H9 (cell line): ENCODE data around the gene INSYN2B. TPM values are rescaled to one million over a fixed set of nuclear protein-coding genes. Genes with fewer than 3 reads are reported as not detected.

Experiments
- DNase-seq: peaks from one replicate; pipeline ENCODE4 v3.0.0-alpha.2; 2017
- H2AFZ ChIP-seq: one replicate; pipeline ENCODE4 v1.6.1; 2013; ENCODE audit warnings: mild to moderate bottlenecking, low read length, control low read depth, moderate library complexity
- H2AK5ac ChIP-seq: 2 replicates; pipeline ENCODE4 v1.6.1; 2013; ENCODE audit warnings: low read length, control low read depth, mixed read lengths; ENCODE audit not compliant: insufficient read length
- H2BK120ac ChIP-seq: one replicate; pipeline ENCODE4 v1.6.1; 2013; ENCODE audit warnings: low read depth, mild to moderate bottlenecking, low read length, control low read depth, inconsistent platforms; ENCODE audit not compliant: poor library complexity, severe bottlenecking
- H2BK12ac ChIP-seq: 2 replicates; pipeline ENCODE4 v1.6.1; 2013; ENCODE audit warnings: low read length, control low read depth, mixed read lengths, low read depth; ENCODE audit not compliant: insufficient read length
- H2BK15ac ChIP-seq: 2 replicates; pipeline ENCODE4 v1.6.1; 2013; ENCODE audit warnings: low read depth, low read length, control low read depth
- H2BK20ac ChIP-seq: one replicate; pipeline ENCODE4 v1.6.1; 2013; ENCODE audit warnings: low read depth, mild to moderate bottlenecking, low read length, control low read depth, inconsistent platforms; ENCODE audit not compliant: poor library complexity, severe bottlenecking
- H2BK5ac ChIP-seq: 2 replicates; pipeline ENCODE4 v1.6.1; 2013; ENCODE audit warnings: low read length, control low read depth, mixed read lengths; ENCODE audit not compliant: insufficient read length
- H3K14ac ChIP-seq: 2 replicates; pipeline ENCODE4 v1.6.1; 2013; ENCODE audit warnings: low read length, control low read depth; ENCODE audit not compliant: insufficient read depth
- H3K18ac ChIP-seq: 2 replicates; pipeline ENCODE4 v1.6.1; 2013; ENCODE audit warnings: low read depth, mild to moderate bottlenecking, mixed read lengths, low read length, control low read depth; ENCODE audit not compliant: insufficient read length
- H3K23ac ChIP-seq: 2 replicates; pipeline ENCODE4 v1.6.1; 2013; ENCODE audit warnings: low read length, control low read depth, mixed read lengths, low read depth; ENCODE audit not compliant: insufficient read length
- H3K23me2 ChIP-seq: 2 replicates; pipeline ENCODE4 v1.6.1; 2013; ENCODE audit warnings: low read depth, mild to moderate bottlenecking, mixed read lengths, low read length, control low read depth; ENCODE audit not compliant: insufficient read length, poor library complexity, severe bottlenecking
- H3K27ac ChIP-seq: 2 replicates; pipeline ENCODE4 v1.5.1; 2013; ENCODE audit warnings: low read length, control low read depth, mixed read lengths, low read depth; ENCODE audit not compliant: insufficient read length
- H3K27me3 ChIP-seq: 2 replicates; pipeline ENCODE4 v1.6.1; 2013; ENCODE audit warnings: low read length, control low read depth, inconsistent platforms; ENCODE audit not compliant: insufficient read depth
- H3K4ac ChIP-seq: 2 replicates; pipeline ENCODE4 v1.6.1; 2013; ENCODE audit warnings: low read depth, mild to moderate bottlenecking, control low read depth, inconsistent platforms, low read length, moderate library complexity
- H3K4me1 ChIP-seq: 2 replicates; pipeline ENCODE4 v1.6.1; 2013; ENCODE audit warnings: low read length, control low read depth, inconsistent platforms; ENCODE audit not compliant: insufficient read depth
- H3K4me2 ChIP-seq: 2 replicates; pipeline ENCODE4 v1.6.1; 2013; ENCODE audit warnings: low read length, control low read depth, mixed read lengths; ENCODE audit not compliant: insufficient read length, insufficient read depth
- H3K56ac ChIP-seq: 2 replicates; pipeline ENCODE4 v1.6.1; 2013; ENCODE audit warnings: low read depth, mild to moderate bottlenecking, mixed read lengths, low read length, control low read depth; ENCODE audit not compliant: insufficient read length
- H3K79me1 ChIP-seq: 2 replicates; pipeline ENCODE4 v1.6.1; 2013; ENCODE audit warnings: low read depth, mild to moderate bottlenecking, moderate library complexity, low read length, control low read depth, inconsistent platforms; ENCODE audit not compliant: insufficient read depth, poor library complexity, severe bottlenecking
- H3K79me2 ChIP-seq: 2 replicates; pipeline ENCODE4 v1.6.1; 2013; ENCODE audit warnings: low read length, control low read depth, inconsistent platforms; ENCODE audit not compliant: insufficient read depth
- H3K9ac ChIP-seq: 2 replicates; pipeline ENCODE4 v1.6.1; 2013; ENCODE audit warnings: low read length, control low read depth, mixed read lengths; ENCODE audit not compliant: insufficient read length; ENCODE audit errors: extremely low read depth
- H3K9me3 ChIP-seq: one replicate; pipeline ENCODE4 v1.6.1; 2013; ENCODE audit warnings: low read depth, low read length, inconsistent platforms; ENCODE audit not compliant: control insufficient read depth
- H3T11ph ChIP-seq: one replicate; pipeline ENCODE4 v1.6.1; 2013; ENCODE audit warnings: mild to moderate bottlenecking, low read length, control low read depth, inconsistent platforms
- H4K20me1 ChIP-seq: one replicate; pipeline ENCODE4 v1.6.1; 2013; ENCODE audit not compliant: control insufficient read depth, insufficient read length, insufficient read depth
- H4K5ac ChIP-seq: 2 replicates; pipeline ENCODE4 v1.6.1; 2013; ENCODE audit warnings: low read depth, mild to moderate bottlenecking, mixed read lengths, low read length, control low read depth; ENCODE audit not compliant: insufficient read length
- H4K8ac ChIP-seq: replicated peaks from 2 replicates; pipeline ENCODE4 v1.6.1; 2013; ENCODE audit warnings: low read length, control low read depth, mixed read lengths, low read depth; ENCODE audit not compliant: insufficient read length
- H4K91ac ChIP-seq: 2 replicates; pipeline ENCODE4 v1.6.1; 2013; ENCODE audit warnings: low read depth, mild to moderate bottlenecking, moderate library complexity, mixed read lengths, low read length, control low read depth; ENCODE audit not compliant: insufficient read length
- H3K27ac Mint-ChIP-seq, 3 experiments: 2 replicates in 2 of 3; 3 replicates in 1 of 3; pipeline ENCODE4 v1.8.0; 2020 to 2021; ENCODE audit warnings: mixed read lengths in 3 of 3, mild to moderate bottlenecking in 1 of 3, moderate library complexity in 1 of 3
- H3K27me3 Mint-ChIP-seq: 2 replicates; pipeline ENCODE4 v1.8.0; 2021; ENCODE audit warnings: low read depth, mild to moderate bottlenecking, moderate library complexity, mixed read lengths
- H3K36me3 Mint-ChIP-seq, 3 experiments: 2 replicates in 2 of 3; 3 replicates in 1 of 3; pipeline ENCODE4 v1.8.0; 2020 to 2021; ENCODE audit warnings: low read depth in 3 of 3, mixed read lengths in 3 of 3; ENCODE audit not compliant: insufficient read depth in 1 of 3
- H3K4me1 Mint-ChIP-seq, 2 experiments: 2 replicates each; pipeline ENCODE4 v1.8.0; 2020; ENCODE audit warnings: mixed read lengths in 2 of 2
- H3K4me3 Mint-ChIP-seq, 2 experiments: 2 replicates in 1 of 2; 3 replicates in 1 of 2; pipeline ENCODE4 v1.8.0; 2020 to 2021; ENCODE audit warnings: mild to moderate bottlenecking in 2 of 2, mixed read lengths in 2 of 2, moderate library complexity in 1 of 2
- H3K9me3 Mint-ChIP-seq, 2 experiments: 2 replicates in 1 of 2; 3 replicates in 1 of 2; pipeline ENCODE4 v1.8.0; 2020; ENCODE audit warnings: mild to moderate bottlenecking in 2 of 2, mixed read lengths in 2 of 2, moderate library complexity in 1 of 2
- WGBS: extraction: QIAGEN DNeasy Blood & Tissue Kit; methylation state at CpG from one replicate; pipeline ENCODE4 v1.1.7; 2013; ENCODE audit warnings: missing lambda C conversion rate, low lambda C conversion rate, mixed read lengths; ENCODE audit not compliant: insufficient read length; ENCODE audit errors: extremely low coverage; 5-methylcytosine and 5-hydroxymethylcytosine counted together
- total RNA-seq: library from RNA; stranded (reverse); gene quantifications from 2 replicates; pipeline ENCODE4 v1.2.1, GENCODE V29; 2021
- TF ChIP-seq, protein P1 (sequence below): fragments of 200-600 bp; sonication (generic); conservative IDR thresholded peaks from 3 replicates; pipeline ENCODE4 v1.8.0; 2021; ENCODE audit warnings: antibody characterized with exemption, mild to moderate bottlenecking

INSYN2B gene
- total RNA-seq, 1 experiment from 2014 or later = not detected

GRCh38 chr5:169945831-169946261 lies 34.4 kb downstream of the INSYN2B start:
- Histone ChIP-seq H3K4me2 (no peak overlapping the region), H3K27ac (no peak overlapping the region), H3K4ac (no peak overlapping the region), H3K9ac (no peak overlapping the region), H2AFZ (no peak overlapping the region), H3K79me1 (no peaks in the 10 kb centered on the region), H3K4me1 (peaks cover 4% of the 10 kb centered on the region; the same call in 1 of the 2 replicates), H3K79me2 (no peaks in the 10 kb centered on the region), H2AK5ac (no peak overlapping the region), H2BK120ac (no peak overlapping the region), H4K20me1 (no peaks in the 10 kb centered on the region), H3K14ac (peak overlapping the region; percentile 37; the same call in 1 of the 2 replicates), H2BK15ac (no peak overlapping the region), H3K27me3 (no peaks in the 10 kb centered on the region), H2BK12ac (no peak overlapping the region), H3K9me3 (no peaks in the 10 kb centered on the region), H3K23ac (no peak overlapping the region), H3T11ph (no peak overlapping the region), H2BK20ac (no peak overlapping the region), H4K5ac (no peak overlapping the region), H4K91ac (no peak overlapping the region), H3K56ac (no peak overlapping the region), H3K18ac (no peak overlapping the region), H3K23me2 (no peaks in the 10 kb centered on the region), H4K8ac (no peak overlapping the region), H2BK5ac (no peak overlapping the region)
- TF ChIP-seq, protein P1, sequence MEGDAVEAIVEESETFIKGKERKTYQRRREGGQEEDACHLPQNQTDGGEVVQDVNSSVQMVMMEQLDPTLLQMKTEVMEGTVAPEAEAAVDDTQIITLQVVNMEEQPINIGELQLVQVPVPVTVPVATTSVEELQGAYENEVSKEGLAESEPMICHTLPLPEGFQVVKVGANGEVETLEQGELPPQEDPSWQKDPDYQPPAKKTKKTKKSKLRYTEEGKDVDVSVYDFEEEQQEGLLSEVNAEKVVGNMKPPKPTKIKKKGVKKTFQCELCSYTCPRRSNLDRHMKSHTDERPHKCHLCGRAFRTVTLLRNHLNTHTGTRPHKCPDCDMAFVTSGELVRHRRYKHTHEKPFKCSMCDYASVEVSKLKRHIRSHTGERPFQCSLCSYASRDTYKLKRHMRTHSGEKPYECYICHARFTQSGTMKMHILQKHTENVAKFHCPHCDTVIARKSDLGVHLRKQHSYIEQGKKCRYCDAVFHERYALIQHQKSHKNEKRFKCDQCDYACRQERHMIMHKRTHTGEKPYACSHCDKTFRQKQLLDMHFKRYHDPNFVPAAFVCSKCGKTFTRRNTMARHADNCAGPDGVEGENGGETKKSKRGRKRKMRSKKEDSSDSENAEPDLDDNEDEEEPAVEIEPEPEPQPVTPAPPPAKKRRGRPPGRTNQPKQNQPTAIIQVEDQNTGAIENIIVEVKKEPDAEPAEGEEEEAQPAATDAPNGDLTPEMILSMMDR = no peak
- WGBS = no CpG with 5 or more reads among the region's 3 CpGs
- peaks cover 24 to 27% of the 10 kb centered on the region in 2 experiments for H3K4me1 Mint-ChIP-seq
- H3K27me3 Mint-ChIP-seq = peaks cover 6% of the 10 kb centered on the region
- peaks cover 2 to 4% of the 10 kb centered on the region in 2 experiments; a peak in 4 of 5 replicates for H3K9me3 Mint-ChIP-seq
- peak; percentile 36 for DNase-seq
- H3K4me3 Mint-ChIP-seq = no peak overlapping the region; a peak in 2 of 5 replicates
- peak overlapping the region in 2 of 3 experiments; percentile 13 to 63; a peak in 4 of 7 replicates for H3K27ac Mint-ChIP-seq
- no peaks in the 10 kb centered on the region for H3K36me3 Mint-ChIP-seq
